Neutrophil (primary cell): Measurements from ENCODE around the gene TMCC1.
A peak's percentile ranks its signal among the peaks of the same experiment; 100 is the strongest.

ENCODE experiments used
- H3K27ac ChIP-seq: fragments of 200-600 bp; sonication (generic); 2 replicates; pipeline ENCODE4 v1.5.1; 2016; ENCODE audit warnings: mild to moderate bottlenecking, moderate library complexity
- H3K27me3 ChIP-seq: fragments of 200-600 bp; sonication (generic); 2 replicates; pipeline ENCODE4 v1.6.0; 2016; ENCODE audit warnings: mild to moderate bottlenecking
- H3K36me3 ChIP-seq: fragments of 200-600 bp; sonication (generic); 2 replicates; pipeline ENCODE4 v1.5.1; 2017
- H3K4me1 ChIP-seq, 2 experiments: fragments of 200-600 bp in 1 of 2; sonication (generic) in 1 of 2; 1 replicate in 1 of 2; 2 replicates in 1 of 2; pipeline versions ENCODE4 v1.5.1 to v1.6.1; 2013 to 2016; ENCODE audit warnings: low read depth in 1 of 2, low read length in 1 of 2, mild to moderate bottlenecking in 1 of 2, moderate library complexity in 1 of 2; ENCODE audit not compliant: control insufficient read depth in 1 of 2, insufficient read depth in 1 of 2
- H3K4me3 ChIP-seq, 2 experiments: fragments of 200-600 bp in 1 of 2; sonication (generic) in 1 of 2; 1 replicate in 1 of 2; 2 replicates in 1 of 2; pipeline ENCODE4 v1.5.1; 2013 to 2016; ENCODE audit warnings: low read depth in 1 of 2, low read length in 1 of 2, mild to moderate bottlenecking in 1 of 2, moderate library complexity in 1 of 2
- H3K9me3 ChIP-seq: fragments of 200-600 bp; sonication (generic); 2 replicates; pipeline ENCODE4 v1.5.1; 2016
- TF ChIP-seq, protein P1 (sequence below): fragments of 200-600 bp; sonication (generic); IDR thresholded peaks from 2 replicates; pipeline ENCODE4 v1.5.1; 2016; ENCODE audit warnings: antibody characterized with exemption

The TMCC1 gene

DNA sequence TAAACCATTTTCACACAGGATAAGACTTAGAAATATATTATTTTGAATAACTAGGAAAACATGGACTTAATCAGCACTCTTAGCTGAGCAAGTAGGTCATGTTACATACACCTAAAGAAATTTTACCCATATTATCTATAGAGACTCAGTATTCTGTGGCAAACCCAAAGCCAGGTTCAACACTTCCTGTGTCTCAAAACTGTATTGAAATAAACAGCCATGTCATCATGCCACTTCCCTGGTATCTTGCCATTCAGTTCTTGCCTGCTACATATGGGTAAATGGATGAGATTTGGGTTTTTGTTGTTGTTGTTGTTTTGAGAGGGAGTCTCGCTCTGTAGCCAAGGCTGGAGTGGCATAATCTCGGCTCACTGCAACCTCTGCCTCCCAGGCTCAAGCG is 145.5 kb downstream of the TMCC1 start:
- H3K27me3 ChIP-seq = no peaks in the 10 kb centered on the region
- peak overlapping the region; percentile 42 for H3K27ac ChIP-seq
- TF ChIP-seq, protein P1, sequence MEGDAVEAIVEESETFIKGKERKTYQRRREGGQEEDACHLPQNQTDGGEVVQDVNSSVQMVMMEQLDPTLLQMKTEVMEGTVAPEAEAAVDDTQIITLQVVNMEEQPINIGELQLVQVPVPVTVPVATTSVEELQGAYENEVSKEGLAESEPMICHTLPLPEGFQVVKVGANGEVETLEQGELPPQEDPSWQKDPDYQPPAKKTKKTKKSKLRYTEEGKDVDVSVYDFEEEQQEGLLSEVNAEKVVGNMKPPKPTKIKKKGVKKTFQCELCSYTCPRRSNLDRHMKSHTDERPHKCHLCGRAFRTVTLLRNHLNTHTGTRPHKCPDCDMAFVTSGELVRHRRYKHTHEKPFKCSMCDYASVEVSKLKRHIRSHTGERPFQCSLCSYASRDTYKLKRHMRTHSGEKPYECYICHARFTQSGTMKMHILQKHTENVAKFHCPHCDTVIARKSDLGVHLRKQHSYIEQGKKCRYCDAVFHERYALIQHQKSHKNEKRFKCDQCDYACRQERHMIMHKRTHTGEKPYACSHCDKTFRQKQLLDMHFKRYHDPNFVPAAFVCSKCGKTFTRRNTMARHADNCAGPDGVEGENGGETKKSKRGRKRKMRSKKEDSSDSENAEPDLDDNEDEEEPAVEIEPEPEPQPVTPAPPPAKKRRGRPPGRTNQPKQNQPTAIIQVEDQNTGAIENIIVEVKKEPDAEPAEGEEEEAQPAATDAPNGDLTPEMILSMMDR = no peak
- H3K36me3 ChIP-seq = no peaks in the 10 kb centered on the region
- no peak overlapping the region for H3K4me3 ChIP-seq
- peaks cover 11 to 22% of the 10 kb centered on the region in 2 experiments for H3K4me1 ChIP-seq
- peaks cover 8% of the 10 kb centered on the region for H3K9me3 ChIP-seq

- Histone ChIP-seq H3K27ac (no peak overlapping the region), H3K4me1 (peaks cover 11 to 22% of the 10 kb centered on the region in 2 experiments), H3K4me3 (no peak overlapping the region), H3K27me3 (no peaks in the 10 kb centered on the region), H3K9me3 (no peaks in the 10 kb centered on the region), H3K36me3 (no peaks in the 10 kb centered on the region)
- TF ChIP-seq, protein P1 = no peak
Observed at GRCh38 chr3:129747136-129747535, 146.4 kb downstream of the TMCC1 start.

DNA sequence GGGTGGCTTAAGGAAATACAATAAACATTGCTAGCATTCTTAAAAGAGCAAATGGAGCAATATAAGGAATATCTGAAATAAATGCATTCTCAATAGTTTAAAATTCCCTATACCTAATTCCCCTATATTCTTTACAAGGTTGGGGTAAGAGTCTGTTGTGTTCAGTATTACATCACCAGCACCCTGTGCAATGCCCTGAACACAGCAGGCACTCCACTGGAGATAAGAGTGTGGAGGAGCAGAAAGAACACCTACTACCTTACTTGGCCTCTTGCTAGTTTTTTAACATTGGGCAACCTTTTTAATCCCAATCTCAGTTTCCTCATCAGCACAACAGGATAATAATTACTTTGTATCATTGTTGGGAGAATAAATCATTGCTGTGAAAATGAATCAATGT is 146.9 kb downstream of the TMCC1 start:
- TF ChIP-seq, protein P1 = no peak
- no peaks in the 10 kb centered on the region for H3K36me3 ChIP-seq
- no peaks in the 10 kb centered on the region for H3K9me3 ChIP-seq
- peaks cover 11 to 22% of the 10 kb centered on the region in 2 experiments for H3K4me1 ChIP-seq
- H3K27ac ChIP-seq = no peak overlapping the region
- H3K4me3 ChIP-seq = no peak overlapping the region
- no peaks in the 10 kb centered on the region for H3K27me3 ChIP-seq

DNA sequence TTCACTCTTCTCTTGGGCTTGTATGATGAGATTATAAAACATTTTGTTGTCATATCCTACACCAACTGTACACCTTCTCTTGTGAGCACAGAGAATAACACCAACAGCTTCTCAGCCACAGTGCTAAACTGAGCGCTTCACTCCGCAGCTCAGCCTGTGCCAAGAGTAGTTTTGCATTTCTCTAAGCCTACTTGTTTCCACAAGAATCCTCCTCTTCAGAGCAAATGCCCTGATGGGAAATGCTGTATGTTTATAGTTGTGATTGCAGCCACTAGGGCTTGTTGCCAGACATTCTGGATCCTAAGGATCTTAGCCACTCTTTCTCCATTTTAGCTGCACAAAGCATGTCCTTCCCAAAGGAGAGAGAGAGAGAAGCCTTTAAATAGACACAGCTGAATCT is 148.3 kb downstream of the TMCC1 start:
- Histone ChIP-seq H3K4me1 (peaks cover 11 to 22% of the 10 kb centered on the region in 2 experiments), H3K27ac (no peak overlapping the region), H3K36me3 (no peaks in the 10 kb centered on the region), H3K9me3 (no peaks in the 10 kb centered on the region), H3K27me3 (no peaks in the 10 kb centered on the region), H3K4me3 (no peak overlapping the region)
- TF ChIP-seq, protein P1 = no peak

DNA sequence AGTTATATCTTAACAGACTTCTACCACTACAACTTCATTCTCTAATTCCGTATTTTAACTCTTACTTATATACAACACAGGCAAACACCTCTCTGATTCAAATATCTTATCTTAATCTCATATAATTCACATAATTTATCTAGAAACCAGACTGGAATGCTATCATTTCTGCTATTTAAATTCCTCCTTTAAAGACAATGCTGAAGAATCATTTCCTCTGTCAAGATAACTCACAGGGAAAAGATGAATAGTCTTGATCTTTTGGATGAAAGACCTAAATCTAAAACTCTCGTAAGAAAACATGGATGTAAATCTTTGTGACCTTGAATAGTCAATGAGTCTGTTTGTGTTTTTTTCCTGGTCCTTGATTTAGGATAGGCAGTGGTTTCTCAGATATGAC is 151.7 kb downstream of the TMCC1 start:
- Histone ChIP-seq H3K9me3 (no peaks in the 10 kb centered on the region), H3K36me3 (peaks cover 3% of the 10 kb centered on the region), H3K4me3 (no peak overlapping the region), H3K4me1 (peaks cover 0 to 5% of the 10 kb centered on the region in 2 experiments), H3K27me3 (no peaks in the 10 kb centered on the region), H3K27ac (no peak overlapping the region)
- TF ChIP-seq, protein P1 = no peak

GRCh38 chr3:129740090-129740489 is 153.4 kb downstream of the TMCC1 start:
- Histone ChIP-seq H3K4me1 (no peaks in the 10 kb centered on the region), H3K27ac (no peak overlapping the region), H3K27me3 (no peaks in the 10 kb centered on the region), H3K9me3 (no peaks in the 10 kb centered on the region), H3K36me3 (peaks cover 4% of the 10 kb centered on the region), H3K4me3 (no peak overlapping the region)
- TF ChIP-seq, protein P1 = no peak
